ENCODE results near the gene PIK3R4. TPM values are rescaled to one million over a fixed set of nuclear protein-coding genes. Genes with fewer than 3 reads are reported as not detected.

Gene PIK3R4
- total RNA-seq, 1 experiment from 2014 or later, result 31.9 TPM

DNA sequence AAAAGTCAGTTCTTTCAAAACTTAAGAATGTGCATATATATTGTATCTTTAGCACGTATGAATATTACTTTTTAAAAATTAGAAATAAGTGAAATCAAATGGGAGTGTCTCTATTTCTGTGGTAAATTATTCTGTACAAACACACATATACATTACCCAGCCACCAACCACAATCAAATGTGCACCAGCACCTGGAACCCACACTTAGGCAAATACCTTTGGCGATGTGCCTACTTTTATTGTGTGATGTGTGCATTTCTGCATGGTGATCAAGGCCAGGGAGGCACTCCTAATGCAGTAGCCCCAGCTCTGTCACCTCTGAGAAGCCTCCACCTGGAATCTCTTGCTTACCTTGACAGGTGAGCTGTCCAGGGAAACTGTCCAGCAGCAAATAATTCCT, 76.9 kb downstream of the PIK3R4 start:
- Histone ChIP-seq H3K4me3 (ENCODE audit: low read depth, low read length, poor library complexity, severe bottlenecking) (no peak overlapping the region), H3K4me1 (ENCODE audit: insufficient read depth, low read length, poor library complexity, severe bottlenecking) (no peaks in the 10 kb centered on the region), H3K9me3 (ENCODE audit: low read depth, low read length, poor library complexity, severe bottlenecking) (no peaks in the 10 kb centered on the region), H3K27ac (ENCODE audit: low read depth, low read length, poor library complexity, severe bottlenecking) (no peak overlapping the region), H3K27me3 (replicated peaks; ENCODE audit: insufficient read depth, low read depth, low read length, poor library complexity) (no peaks in the 10 kb centered on the region), H3K36me3 (ENCODE audit: insufficient read depth, low read length, poor library complexity, severe bottlenecking) (no peaks in the 10 kb centered on the region)
- ChIA-PET POLR2A (ENCODE audit: low non-redundant PET) (no interaction called here), CTCF (no interaction called here)
- intact Hi-C loops (cut with micrococcal nuclease; ENCODE audit: unreplicated experiment), result no loop called here
- no TSS peak for BruUV-seq (replicated peaks)
- no peak for DNase-seq (ENCODE audit: low spot score)
- TF ChIP-seq EZH2 (IDR thresholded peaks at IDR 0.05; ENCODE audit: borderline replicate concordance, low read depth, low read length, poor library complexity, severe bottlenecking), result no peak
- TF ChIP-seq, protein P1, sequence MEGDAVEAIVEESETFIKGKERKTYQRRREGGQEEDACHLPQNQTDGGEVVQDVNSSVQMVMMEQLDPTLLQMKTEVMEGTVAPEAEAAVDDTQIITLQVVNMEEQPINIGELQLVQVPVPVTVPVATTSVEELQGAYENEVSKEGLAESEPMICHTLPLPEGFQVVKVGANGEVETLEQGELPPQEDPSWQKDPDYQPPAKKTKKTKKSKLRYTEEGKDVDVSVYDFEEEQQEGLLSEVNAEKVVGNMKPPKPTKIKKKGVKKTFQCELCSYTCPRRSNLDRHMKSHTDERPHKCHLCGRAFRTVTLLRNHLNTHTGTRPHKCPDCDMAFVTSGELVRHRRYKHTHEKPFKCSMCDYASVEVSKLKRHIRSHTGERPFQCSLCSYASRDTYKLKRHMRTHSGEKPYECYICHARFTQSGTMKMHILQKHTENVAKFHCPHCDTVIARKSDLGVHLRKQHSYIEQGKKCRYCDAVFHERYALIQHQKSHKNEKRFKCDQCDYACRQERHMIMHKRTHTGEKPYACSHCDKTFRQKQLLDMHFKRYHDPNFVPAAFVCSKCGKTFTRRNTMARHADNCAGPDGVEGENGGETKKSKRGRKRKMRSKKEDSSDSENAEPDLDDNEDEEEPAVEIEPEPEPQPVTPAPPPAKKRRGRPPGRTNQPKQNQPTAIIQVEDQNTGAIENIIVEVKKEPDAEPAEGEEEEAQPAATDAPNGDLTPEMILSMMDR (conservative IDR thresholded peaks at IDR 0.05; ENCODE audit: low read depth, low read length), result no peak

DNA sequence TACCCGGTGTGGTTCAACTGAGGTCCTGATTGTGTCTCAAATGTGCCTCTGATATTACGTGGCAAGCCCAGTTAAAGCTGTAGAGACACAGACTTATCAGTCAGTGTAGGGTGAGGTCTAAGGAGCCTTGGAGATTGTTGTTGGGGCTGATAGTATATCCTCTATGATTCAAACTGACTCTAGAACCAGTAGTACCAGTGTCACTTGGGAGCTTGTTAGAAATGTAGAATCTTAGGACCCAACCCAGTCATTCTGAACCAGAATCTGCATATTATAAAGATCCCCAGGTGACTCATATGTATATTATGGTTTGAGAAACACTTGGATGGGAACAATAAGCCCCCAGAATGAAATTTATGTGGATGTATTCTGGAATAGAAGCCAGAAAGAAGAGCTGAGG, 83.5 kb downstream of the PIK3R4 start:
- POLR2A ChIA-PET (ENCODE audit: low non-redundant PET), result no interaction called here

DNA sequence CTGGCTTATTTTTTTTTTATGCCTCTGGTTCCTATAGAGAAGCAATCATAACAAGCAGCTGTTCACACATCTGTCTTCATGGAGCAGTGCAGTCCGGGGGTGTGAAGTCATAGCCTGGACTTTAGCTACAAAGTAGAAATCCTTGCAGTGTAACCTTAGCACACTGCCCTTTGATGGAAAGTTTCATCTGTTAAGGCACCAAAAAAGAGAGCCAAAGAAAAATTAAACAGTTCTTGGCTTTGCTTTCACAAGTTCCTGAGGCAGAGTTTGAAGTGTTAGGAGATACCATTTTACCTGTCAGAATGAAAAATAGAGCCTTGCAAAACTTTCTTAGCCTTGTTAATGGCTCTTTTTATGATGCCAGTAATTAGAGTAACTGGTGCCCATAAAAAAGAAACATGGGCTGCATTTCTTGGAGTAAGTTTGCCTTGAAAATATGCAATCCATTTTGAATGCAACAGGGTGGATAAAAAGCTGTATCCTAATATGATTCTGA, 84.1 kb downstream of the PIK3R4 start:
- CTCF ChIA-PET, result no interaction called here
- BruUV-seq (replicated peaks), result no TSS peak
- POLR2A ChIA-PET (ENCODE audit: low non-redundant PET), result no interaction called here
- TF ChIP-seq EZH2 (IDR thresholded peaks at IDR 0.05; ENCODE audit: borderline replicate concordance, low read depth, low read length, poor library complexity, severe bottlenecking), result no peak
- TF ChIP-seq, protein P1 (conservative IDR thresholded peaks at IDR 0.05; ENCODE audit: low read depth, low read length), result no peak
- Histone ChIP-seq H3K27ac (ENCODE audit: low read depth, low read length, poor library complexity, severe bottlenecking) (no peak overlapping the region), H3K4me1 (ENCODE audit: insufficient read depth, low read length, poor library complexity, severe bottlenecking) (no peaks in the 10 kb centered on the region), H3K9me3 (ENCODE audit: low read depth, low read length, poor library complexity, severe bottlenecking) (no peaks in the 10 kb centered on the region), H3K27me3 (replicated peaks; ENCODE audit: insufficient read depth, low read depth, low read length, poor library complexity) (no peaks in the 10 kb centered on the region), H3K4me3 (ENCODE audit: low read depth, low read length, poor library complexity, severe bottlenecking) (no peak overlapping the region), H3K36me3 (ENCODE audit: insufficient read depth, low read length, poor library complexity, severe bottlenecking) (no peaks in the 10 kb centered on the region)
- DNase-seq (ENCODE audit: low spot score), result no peak
- intact Hi-C loops (cut with micrococcal nuclease; ENCODE audit: unreplicated experiment), result no loop called here

More for the DNA sequence above, 83.5 kb downstream of the PIK3R4 start:
- no TSS peak for BruUV-seq (replicated peaks)
- Histone ChIP-seq H3K27ac (ENCODE audit: low read depth, low read length, poor library complexity, severe bottlenecking) (no peak overlapping the region), H3K4me3 (ENCODE audit: low read depth, low read length, poor library complexity, severe bottlenecking) (no peak overlapping the region), H3K36me3 (ENCODE audit: insufficient read depth, low read length, poor library complexity, severe bottlenecking) (no peaks in the 10 kb centered on the region), H3K9me3 (ENCODE audit: low read depth, low read length, poor library complexity, severe bottlenecking) (no peaks in the 10 kb centered on the region), H3K4me1 (ENCODE audit: insufficient read depth, low read length, poor library complexity, severe bottlenecking) (no peaks in the 10 kb centered on the region), H3K27me3 (replicated peaks; ENCODE audit: insufficient read depth, low read depth, low read length, poor library complexity) (no peaks in the 10 kb centered on the region)
- TF ChIP-seq, protein P1 (conservative IDR thresholded peaks at IDR 0.05; ENCODE audit: low read depth, low read length), result no peak
- no peak for TF ChIP-seq EZH2 (IDR thresholded peaks at IDR 0.05; ENCODE audit: borderline replicate concordance, low read depth, low read length, poor library complexity, severe bottlenecking)
- DNase-seq (ENCODE audit: low spot score), result no peak
- CTCF ChIA-PET, result no interaction called here
- intact Hi-C loops (cut with micrococcal nuclease; ENCODE audit: unreplicated experiment), result no loop called here
